Raji (cell line): ENCODE data around the gene RFC3.

Experiments
- POLR2A ChIP-seq: IDR thresholded peaks from 2 replicates; pipeline ENCODE4 v1.6.1; 2011; ENCODE audit warnings: low read depth, low read length, control low read depth; ENCODE audit not compliant: insufficient read depth

RFC3 gene, protein sequence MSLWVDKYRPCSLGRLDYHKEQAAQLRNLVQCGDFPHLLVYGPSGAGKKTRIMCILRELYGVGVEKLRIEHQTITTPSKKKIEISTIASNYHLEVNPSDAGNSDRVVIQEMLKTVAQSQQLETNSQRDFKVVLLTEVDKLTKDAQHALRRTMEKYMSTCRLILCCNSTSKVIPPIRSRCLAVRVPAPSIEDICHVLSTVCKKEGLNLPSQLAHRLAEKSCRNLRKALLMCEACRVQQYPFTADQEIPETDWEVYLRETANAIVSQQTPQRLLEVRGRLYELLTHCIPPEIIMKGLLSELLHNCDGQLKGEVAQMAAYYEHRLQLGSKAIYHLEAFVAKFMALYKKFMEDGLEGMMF

GRCh38 chr13:33817901-33818706, at the start of gene RFC3:
Gene RFC3 (plus strand): TSS chr13:33818149. CDS start chr13:33818179, 30 bp downstream.
- peak; percentile 58 for TF ChIP-seq POLR2A

GRCh38 chr13:33771296-33771695, 46.7 kb upstream of the RFC3 start:
- no peak for TF ChIP-seq POLR2A

DNA sequence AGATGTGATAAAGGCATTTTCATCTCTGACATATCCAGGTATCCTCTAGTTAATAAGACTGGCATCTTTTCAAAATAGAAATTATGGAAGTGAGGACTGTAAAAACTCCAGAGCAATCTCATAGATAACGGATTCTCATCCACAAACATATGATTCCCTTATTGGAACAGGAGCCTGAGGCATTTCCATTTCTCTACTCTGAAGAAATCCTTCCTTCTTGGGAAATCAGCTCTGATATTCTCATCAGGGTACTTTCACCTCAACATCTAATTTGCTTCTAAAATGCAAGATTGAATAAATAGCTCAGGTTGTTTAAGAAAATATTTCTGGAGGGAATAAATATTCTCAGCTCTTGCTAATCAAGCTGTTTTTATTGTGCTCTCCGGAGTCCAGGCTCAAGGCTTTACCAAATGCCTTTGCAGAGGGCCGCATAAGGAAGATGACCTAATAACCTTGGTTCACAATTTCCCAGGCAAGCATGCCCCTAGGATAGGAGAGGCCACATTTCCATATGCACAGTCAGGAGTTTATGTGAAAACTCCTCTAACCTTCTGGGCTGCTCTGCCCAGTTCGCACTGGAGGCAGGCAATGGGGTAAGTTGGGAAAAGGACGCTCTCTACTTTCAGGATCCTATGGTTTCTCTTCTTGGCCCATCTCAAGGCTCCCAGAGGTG, 44.0 kb upstream of the RFC3 start:
- TF ChIP-seq POLR2A = no peak

DNA sequence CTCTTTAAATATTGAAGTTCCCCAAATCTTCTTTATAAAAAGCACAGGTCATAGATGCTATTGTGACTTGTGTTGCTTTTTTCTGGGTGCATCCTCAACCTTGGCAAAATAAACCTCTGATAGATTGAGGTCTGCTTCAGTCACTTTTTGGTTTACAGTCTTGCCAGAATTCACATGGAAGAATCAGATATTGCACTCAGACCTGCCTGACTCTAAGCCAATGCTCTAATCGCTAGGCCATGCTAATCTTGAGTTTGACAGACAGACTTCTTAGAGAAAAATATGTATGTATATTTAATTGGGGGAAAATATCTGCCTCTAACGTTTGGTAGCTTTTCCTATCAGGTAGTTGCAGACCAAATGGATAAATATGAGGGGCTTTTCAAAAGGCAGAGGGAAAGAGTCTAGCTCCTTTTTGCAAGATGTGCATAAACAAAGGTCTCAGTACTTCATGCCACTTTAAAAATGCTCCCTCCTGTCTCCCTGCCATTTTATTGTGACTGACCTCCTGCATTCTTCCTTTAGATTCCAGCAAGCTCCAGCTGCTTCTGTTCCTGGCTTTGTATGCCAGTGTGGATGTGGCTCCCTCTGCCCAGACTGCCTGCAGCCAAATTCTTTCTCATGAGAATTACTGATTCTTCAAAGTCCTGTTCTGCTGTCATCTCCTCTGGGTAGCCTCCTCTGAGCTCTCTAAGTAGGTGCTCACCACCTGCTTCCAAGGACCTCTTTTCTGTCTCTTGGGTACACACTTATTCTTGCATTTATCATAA, 42.4 kb upstream of the RFC3 start:
- TF ChIP-seq POLR2A = no peak

DNA sequence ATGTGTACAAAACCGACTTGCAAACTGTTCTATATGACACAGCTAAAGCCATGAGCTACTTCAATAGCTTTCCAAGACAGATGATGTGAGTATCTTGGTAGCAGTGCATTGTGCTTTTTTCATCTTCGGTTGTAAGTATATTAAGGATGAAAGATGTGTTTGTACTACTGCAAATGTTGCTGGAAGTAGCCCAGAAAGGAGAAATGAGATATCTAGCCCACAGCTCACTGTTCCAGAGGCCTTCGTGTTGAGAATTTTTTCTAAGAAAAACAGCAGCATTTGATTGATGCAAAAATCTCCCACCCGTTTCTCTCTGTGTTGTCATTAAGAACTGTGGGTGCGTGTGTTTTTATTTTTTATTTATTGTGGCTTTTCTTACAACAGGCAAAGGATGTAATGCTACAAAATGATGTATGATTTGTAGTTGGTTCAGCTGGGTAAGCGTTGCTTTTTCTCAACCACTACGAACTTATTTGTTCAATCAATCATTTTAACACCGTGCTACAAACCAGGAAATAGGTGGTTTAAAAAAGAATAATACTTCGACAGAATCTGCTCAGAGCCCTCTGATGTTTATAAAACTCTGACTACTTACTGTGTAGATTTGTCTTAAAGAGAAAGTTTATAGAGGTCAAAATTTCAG, 41.6 kb upstream of the RFC3 start:
- no peak for TF ChIP-seq POLR2A

GRCh38 chr13:33782631-33783030, 35.3 kb upstream of the RFC3 start:
- no peak for TF ChIP-seq POLR2A

- no peak for TF ChIP-seq POLR2A
These were observed 33.2 kb upstream of the RFC3 start for GRCh38 chr13:33784738-33785137.

DNA sequence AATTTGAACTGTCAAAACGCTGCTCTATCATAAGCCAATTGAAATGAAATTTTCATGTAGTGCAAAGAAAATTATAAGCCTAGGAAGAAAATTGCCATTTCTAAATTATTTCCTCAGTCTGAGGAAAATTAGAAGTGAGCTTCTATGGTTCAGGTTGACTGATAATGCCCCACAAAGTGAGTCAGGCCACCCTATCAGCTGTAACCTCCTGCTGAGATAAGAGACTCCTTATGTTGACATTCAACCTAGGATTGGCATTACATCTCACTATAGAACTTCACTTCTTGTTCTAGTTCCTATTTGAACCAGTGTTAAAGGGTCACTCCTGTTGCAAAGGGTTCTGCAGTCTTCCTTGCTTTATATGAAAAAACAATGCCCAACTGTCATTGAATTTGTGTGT, 32.6 kb upstream of the RFC3 start:
- TF ChIP-seq POLR2A = no peak

DNA sequence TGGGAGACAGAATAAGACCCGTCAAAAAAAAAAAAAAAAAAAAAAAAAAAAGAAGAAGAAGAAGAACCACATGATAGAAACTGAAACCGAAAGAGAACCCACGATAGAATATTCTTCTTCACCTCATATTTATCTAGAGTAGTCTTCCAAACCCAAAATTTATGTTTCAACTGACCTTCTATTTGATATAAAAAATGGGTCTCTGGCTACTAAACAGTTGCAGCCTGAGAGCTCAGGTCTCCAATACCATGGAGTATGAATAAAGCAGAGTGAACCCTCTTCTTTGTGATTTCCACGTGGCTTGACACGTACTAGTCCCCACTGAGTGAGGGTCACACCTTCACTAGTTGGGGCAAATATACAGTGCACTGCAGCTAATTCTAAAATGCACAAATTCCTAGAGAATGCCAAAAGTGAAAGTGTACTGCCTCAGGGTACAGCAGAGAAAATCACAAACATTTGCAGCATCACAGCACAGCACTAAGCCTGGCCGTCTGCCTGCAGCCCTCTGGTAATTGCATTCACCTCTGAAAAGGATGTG, 30.8 kb upstream of the RFC3 start:
- TF ChIP-seq POLR2A = no peak

GRCh38 chr13:33789066-33789606, 28.8 kb upstream of the RFC3 start:
- no peak for TF ChIP-seq POLR2A

GRCh38 chr13:33789739-33790138, 28.2 kb upstream of the RFC3 start:
- no peak for TF ChIP-seq POLR2A

GRCh38 chr13:33793726-33794125, 24.2 kb upstream of the RFC3 start:
- no peak for TF ChIP-seq POLR2A

GRCh38 chr13:33794576-33794975, 23.4 kb upstream of the RFC3 start:
- TF ChIP-seq POLR2A = no peak

DNA sequence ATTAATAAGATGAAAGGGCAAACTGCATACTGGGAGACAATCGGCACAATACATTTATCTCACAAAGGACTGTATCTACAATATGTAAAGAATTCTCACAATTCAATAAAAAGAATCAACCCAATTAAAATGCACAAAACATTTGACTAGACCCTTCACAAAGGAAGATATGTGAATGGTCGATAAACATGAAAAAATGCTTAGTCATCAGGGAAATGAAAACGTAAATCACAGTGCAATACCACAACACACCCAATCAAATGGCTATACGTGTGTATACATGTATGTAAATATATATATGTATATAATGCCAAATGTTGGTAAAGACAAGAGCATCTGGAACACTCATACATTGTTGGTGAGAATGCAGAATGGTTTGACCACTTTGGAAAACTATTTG, 21.9 kb upstream of the RFC3 start:
- TF ChIP-seq POLR2A = no peak

- TF ChIP-seq POLR2A = no peak
These were observed 20.3 kb upstream of the RFC3 start for GRCh38 chr13:33797622-33798021.

DNA sequence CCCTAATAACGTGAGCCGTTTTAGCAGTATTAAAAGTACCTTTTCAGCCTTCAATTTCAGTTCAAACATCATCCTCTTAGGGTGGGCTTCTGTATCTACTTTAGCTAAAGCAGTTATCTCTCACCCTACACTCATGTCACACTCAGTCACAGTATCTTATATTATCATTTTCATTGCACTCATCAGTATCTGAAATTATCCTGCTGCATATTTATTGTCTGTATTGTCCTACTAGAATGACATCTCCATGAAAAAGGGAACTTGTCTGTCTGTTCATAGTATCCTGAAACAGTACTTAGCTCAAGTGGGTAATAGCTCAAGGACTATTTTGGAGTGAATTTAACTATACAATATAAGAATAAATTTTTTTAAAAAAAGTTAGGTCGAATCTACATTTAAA, 19.9 kb upstream of the RFC3 start:
- TF ChIP-seq POLR2A = no peak
